HCT116 (cell line): ENCODE results near the gene SLC6A3.

Experiments used
- CEBPB ChIP-seq: IDR thresholded peaks from 2 replicates; pipeline ENCODE4 v1.6.1; 2012; ENCODE audit warnings: low read depth
- POLR2A ChIP-seq: IDR thresholded peaks from 2 replicates; pipeline ENCODE4 v1.7.0; 2011; ENCODE audit warnings: borderline replicate concordance; ENCODE audit not compliant: insufficient read depth, insufficient read length; ENCODE audit errors: extremely low read depth
- POLR2AphosphoS5 ChIP-seq: IDR thresholded peaks from 2 replicates; pipeline ENCODE4 v1.6.1; 2011; ENCODE audit warnings: mild to moderate bottlenecking, low read depth, low read length, moderate library complexity
- REST ChIP-seq: IDR thresholded peaks from 2 replicates; pipeline ENCODE4 v1.6.1; 2012; ENCODE audit warnings: low read depth
- YY1 ChIP-seq: IDR thresholded peaks from 2 replicates; pipeline ENCODE4 v1.6.1; 2011; ENCODE audit warnings: low read length, low read depth, moderate library complexity, mild to moderate bottlenecking; ENCODE audit not compliant: insufficient replicate concordance; ENCODE audit errors: extremely low read depth
- ZNF274 ChIP-seq: fragments of 200-500 bp; sonication (Bioruptor generic); IDR thresholded peaks from 2 replicates; pipeline ENCODE4 v1.6.1; 2014; ENCODE audit warnings: mild to moderate bottlenecking, low read depth, low read length, inconsistent platforms
- TF ChIP-seq, protein P1 (sequence below), 3 experiments: fragments of 200-600 bp in 1 of 3; sonication (generic) in 1 of 3; IDR thresholded peaks in 2 of 3; conservative IDR thresholded peaks in 1 of 3; 2 replicates each; pipeline ENCODE4 v1.5.1; 2012 to 2017; ENCODE audit warnings: low read depth in 2 of 3, low read length in 2 of 3, antibody characterized with exemption in 1 of 3, borderline replicate concordance in 1 of 3, control low read depth in 1 of 3, mild to moderate bottlenecking in 1 of 3, mixed read lengths in 1 of 3, mixed run types in 1 of 3, moderate library complexity in 1 of 3; ENCODE audit not compliant: insufficient read depth in 1 of 3

DNA sequence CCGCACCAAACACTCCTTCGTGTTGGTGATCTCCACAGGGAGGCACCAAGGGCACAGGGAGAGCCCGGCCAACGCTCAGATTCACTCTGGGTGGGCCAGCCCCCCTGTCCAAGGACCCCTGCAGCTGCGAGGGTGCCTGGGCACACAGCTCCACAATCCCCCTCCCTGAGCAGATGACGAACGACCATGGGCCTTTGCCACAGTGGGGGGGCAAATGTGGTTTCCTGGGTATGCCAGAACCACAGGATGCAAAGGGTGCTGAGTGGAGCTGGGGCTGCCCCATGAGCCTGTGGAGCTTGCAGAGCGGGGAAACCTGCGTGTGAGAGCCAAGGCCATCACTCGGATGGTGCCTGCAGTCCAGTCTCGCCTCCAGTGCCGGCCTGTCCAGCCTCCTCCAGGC lies 47.5 kb upstream of the SLC6A3 start:
- TF ChIP-seq POLR2A = no peak
- TF ChIP-seq, protein P1, sequence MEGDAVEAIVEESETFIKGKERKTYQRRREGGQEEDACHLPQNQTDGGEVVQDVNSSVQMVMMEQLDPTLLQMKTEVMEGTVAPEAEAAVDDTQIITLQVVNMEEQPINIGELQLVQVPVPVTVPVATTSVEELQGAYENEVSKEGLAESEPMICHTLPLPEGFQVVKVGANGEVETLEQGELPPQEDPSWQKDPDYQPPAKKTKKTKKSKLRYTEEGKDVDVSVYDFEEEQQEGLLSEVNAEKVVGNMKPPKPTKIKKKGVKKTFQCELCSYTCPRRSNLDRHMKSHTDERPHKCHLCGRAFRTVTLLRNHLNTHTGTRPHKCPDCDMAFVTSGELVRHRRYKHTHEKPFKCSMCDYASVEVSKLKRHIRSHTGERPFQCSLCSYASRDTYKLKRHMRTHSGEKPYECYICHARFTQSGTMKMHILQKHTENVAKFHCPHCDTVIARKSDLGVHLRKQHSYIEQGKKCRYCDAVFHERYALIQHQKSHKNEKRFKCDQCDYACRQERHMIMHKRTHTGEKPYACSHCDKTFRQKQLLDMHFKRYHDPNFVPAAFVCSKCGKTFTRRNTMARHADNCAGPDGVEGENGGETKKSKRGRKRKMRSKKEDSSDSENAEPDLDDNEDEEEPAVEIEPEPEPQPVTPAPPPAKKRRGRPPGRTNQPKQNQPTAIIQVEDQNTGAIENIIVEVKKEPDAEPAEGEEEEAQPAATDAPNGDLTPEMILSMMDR (IDR thresholded peaks at IDR 0.05 in 2 of 3, conservative IDR thresholded peaks at IDR 0.05 in 1 of 3; ENCODE audit: borderline replicate concordance in 1 of 3, insufficient read depth in 1 of 3, low read depth in 2 of 3, low read length in 2 of 3) = no peak
- TF ChIP-seq CEBPB = no peak
- TF ChIP-seq ZNF274 = no peak
- TF ChIP-seq YY1 = no peak
- TF ChIP-seq POLR2AphosphoS5 = no peak
- TF ChIP-seq REST = no peak
